MV-4-11 (cell line): ENCODE data around the gene SUN5.
"Not testable (repeated sequence)": the region's sequence is repeated elsewhere in the genome, so short reads cannot be mapped to it uniquely, and the experiment has no call there.

ENCODE experiments used
- DNase-seq: peaks from one replicate; lab custom pipeline; 2025; lab: John Stamatoyannopoulos, UW

Gene SUN5

GRCh38 chr20:33004141-33004751, at the start of gene SUN5:
Gene SUN5, minus strand, starts transcription at chr20:33004433. Its CDS starts 93 bp downstream, at chr20:33004340.
- DNase-seq, result no peak

- no peak for DNase-seq
Measured at GRCh38 chr20:33053291-33054106, 49.3 kb upstream of the SUN5 start, which contains the start of gene BPIFB3. Gene BPIFB3, plus strand, starts transcription at chr20:33053903. Its CDS starts 1,533 bp downstream, at chr20:33055436.

DNA sequence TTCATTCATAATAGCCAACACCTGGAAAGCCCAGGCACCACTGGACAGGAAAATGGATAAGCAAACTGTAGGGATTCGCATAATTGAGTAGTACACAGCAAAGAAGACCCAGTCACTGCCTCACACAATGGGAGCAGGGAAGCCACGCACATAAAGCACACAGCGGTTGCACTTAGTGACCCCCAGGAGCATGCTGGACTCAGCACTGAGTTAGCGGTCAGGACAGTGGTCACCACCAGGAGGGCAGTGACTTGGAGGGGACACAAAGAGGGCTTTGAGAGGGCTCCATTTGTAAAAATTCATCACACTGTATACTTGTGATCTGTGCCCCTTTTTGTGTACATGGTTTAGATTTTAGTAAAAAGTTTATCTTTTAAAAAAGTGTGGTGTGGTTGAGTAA, 47.1 kb upstream of the SUN5 start:
- no peak for DNase-seq

- DNase-seq, result no peak
Measured at GRCh38 chr20:33046412-33046811, 42.2 kb upstream of the SUN5 start.

DNA sequence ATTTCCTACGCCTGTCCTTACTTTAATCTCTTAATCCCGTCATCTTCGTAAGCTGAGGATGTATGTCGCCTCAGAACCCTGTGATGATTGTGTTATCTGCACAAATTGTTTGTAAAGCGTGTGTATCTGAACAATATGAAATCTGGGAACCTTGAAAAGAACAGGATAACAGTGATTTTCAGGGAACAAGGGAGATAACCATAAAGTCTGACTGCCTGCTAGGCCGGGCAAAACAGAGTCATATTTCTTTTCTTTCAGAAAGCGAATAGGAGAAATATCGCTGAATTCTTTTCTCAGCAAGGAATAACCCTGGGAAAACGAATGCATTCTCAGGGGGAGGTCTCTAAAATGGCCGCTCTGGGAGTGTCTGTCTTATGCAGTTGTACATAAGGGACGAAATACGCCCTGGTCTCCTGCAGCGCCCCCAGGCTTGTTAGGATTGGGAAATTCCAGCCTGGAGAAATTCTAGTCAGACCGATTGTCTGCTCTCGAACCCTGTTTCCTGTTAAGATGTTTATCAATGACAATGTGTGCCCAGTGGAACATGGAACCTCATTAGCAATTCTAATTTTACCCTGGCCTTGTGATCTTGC, 41.0 kb upstream of the SUN5 start:
- DNase-seq, result not testable (repeated sequence)

DNA sequence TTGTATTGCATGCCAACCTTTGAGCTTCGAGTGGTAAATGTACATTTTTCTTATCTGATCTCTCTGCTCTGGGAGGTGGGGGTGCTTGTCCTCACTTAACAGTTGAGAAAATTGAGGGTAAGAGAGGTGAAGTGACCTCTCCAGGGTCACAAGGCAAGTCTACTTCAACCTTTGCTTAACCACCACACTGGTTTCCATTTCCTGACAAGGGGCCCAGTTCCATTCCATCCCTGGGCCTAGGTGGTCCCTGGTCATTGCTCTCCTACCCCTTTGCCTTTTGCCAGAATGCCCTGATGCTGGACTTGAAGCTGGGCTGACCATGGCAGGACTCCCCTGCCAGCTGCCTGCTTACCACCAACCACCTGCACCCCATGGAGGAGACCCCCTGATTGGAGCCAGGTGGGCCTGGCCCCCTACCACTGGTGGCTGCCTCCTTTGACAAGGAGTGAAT, 39.5 kb upstream of the SUN5 start:
- no peak for DNase-seq

GRCh38 chr20:33042983-33043730, 38.9 kb upstream of the SUN5 start:
- DNase-seq, result no peak

DNA sequence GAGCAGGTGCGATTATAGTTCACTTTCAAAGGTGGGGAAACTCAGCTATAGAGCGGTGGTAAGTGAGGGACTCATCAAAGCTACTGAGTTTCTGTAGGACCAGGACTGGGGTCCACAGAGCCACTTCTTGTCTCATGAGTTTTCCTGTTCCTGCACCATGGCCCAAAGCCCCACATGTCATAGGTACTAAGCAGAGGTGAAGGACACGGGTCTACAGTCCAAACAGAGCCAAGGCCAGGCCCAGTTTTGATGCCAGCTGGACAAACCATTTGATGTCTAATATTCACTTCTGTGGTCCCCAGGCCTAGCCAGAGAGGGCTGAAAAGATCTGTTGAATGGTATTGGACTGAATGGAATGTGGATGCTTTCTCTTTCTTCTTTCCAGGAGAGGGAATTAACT, 38.2 kb upstream of the SUN5 start:
- no peak for DNase-seq

DNA sequence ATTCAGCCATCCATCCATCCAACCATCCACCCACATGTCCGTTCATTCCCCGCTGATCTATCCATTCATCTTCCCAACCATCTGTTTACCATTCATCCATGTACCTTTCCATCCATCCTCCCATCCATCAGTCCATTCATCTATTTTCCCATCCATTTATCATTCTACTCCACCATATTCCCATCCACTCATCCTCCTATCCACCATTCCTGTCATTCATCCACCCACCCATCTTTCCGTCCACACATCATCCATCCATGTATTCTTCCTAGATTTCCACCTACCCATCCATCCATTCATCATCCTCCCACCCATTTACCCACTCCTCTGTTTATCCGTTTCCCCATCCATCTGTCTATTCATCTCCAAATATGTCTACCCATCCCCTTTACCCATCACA, 34.0 kb upstream of the SUN5 start:
- no peak for DNase-seq

- DNase-seq, result no peak
Measured at GRCh38 chr20:33037456-33037855, 33.2 kb upstream of the SUN5 start.

DNA sequence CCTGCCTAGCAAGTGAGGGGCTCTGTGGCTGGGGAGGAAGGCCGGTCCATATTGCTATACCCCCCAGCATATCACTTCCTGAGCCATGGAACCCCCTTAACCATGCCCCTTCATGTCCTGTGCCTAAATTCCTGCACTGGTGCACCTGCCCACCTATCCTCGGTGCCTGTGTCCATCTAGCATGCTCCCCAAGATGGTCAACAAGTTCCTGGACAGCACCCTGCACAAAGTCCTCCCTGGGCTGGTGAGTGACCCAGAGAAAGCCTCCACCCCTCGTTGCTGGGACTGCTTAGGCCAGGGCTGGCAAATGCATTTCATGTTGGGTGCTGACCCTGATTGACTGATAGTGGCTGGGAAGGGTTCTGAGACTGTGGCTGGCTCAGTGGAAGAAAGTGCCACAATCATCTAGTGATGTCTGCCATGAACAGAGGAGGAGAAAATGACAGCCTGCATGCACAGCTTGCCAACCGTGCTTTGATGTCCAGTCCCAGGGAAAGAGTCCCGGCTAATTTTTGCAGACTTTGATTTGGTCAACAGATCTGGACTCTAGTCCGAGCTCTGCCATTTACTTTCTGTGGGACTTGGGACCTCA, 30.8 kb upstream of the SUN5 start:
- no peak for DNase-seq

GRCh38 chr20:33034115-33034514, 29.9 kb upstream of the SUN5 start:
- no peak for DNase-seq

DNA sequence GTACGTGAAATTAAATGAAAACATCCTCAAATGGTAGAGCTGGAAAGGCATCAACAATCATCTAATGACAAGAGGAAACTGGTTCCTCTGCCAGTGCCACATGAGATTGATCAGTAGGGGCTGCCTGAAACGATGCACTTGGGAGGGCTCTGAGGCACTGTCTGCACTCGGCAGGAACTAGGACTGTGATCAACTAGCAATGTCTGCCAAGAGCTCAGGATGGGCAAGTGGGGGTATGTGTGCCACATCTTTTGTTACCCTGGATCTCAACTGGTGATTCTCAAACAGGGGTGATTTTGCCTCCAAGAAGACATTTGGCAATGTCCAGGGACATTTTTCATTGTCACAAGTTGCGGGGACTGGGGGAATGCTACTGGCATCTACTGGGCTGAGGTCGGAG, 29.1 kb upstream of the SUN5 start:
- no peak for DNase-seq

GRCh38 chr20:33032555-33032954, 28.3 kb upstream of the SUN5 start:
- no peak for DNase-seq

DNA sequence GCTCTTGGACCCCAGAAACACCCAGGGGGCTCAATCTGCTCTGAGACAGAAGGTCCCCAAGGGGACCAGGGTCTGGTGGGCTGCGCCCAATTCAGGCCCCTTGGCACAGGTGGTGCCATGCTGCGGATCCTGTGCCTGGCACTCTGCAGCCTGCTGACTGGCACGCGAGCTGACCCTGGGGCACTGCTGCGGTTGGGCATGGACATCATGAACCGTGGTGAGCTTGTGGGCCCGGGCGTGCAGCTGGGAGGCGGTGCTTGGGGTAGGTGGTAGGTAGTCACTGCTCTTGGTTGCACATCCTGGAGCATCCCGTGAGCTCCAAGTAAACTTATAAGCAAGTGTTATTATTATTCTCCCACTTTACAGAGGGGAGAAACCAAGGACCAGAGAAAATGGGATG, 27.3 kb upstream of the SUN5 start, which contains the start of gene BPIFB6:
Gene BPIFB6 (plus strand): TSS at position 118 of the 400 bp plus-strand sequence. CDS start 0 bp downstream, at position 118.
- DNase-seq, result no peak

GRCh38 chr20:33030569-33030968, 26.3 kb upstream of the SUN5 start:
- DNase-seq, result no peak

DNA sequence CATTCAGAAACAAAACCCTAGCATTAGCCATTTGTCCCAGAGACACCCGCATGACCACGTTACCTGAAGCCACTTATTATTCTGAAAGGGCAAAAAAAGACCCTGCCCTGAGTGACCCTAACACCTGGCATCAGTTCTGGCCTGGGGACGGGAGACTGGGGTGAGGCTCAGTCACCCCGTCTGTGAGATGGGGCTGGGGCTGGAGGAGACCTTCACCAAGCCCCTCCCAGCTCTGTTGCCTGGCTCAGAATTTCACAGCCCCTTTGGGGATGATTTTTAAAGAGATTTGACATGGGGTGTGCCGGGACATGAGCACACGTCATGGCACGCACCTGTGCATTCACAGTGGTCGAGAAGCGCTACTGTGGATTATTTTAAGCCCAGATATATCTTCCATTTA, 25.8 kb upstream of the SUN5 start:
- no peak for DNase-seq

GRCh38 chr20:33028875-33029274, 24.6 kb upstream of the SUN5 start:
- no peak for DNase-seq

DNA sequence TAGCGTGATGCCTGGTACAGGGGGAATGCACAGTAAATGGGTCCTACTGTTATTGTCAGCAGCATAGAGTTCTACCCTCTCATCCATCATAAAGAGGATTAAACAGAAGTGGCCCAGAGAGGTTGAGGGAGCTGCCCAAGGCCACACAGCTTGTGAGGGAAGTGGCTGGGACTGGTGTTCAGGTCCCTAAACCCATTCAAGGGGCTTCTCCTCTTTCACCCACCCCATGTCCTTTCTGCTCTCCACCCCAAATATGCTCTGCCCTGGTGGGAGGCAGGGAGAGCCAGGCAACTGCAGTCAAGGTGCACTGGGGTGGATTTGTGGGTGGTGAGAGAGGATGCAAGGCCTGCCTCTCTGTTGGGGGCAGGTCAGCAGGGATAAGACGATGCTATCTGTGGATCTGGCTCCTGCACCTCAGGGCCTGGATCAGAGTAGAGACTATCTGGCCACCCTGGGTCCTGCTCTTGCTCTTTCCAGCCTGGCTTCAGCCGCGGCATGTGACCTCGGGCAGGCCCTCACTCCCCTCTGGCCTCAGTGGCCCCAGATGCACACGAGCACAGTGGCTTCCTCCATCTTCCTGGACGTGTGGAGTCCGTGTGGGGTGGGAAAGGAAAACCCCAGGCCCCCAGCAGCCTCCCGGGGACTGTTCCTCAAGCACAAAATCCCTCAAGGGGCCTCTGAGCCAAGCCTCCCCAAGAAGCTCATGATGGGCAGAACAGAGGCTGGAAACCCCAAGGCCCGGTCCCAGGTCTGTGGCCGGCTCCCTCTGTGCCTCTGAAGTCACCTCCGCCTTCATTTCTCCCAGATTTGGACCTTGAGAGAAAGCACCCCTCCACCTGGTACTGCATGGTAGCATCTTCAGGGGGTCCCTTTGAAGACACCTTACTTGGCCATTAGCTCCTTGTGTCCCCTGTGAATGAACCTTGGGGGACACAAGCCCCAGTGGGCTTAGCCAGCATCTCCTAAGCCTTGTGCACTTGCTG, 23.8 kb upstream of the SUN5 start:
- DNase-seq, result no peak
